Ascending aorta (tissue), 2 donors: ENCODE data around the gene SC5D. TPM values are rescaled to one million over a fixed set of nuclear protein-coding genes. Genes with fewer than 3 reads are reported as not detected.

ENCODE experiments used
- DNase-seq, 2 donors: peaks; one replicate each; pipeline ENCODE4 v3.0.0-alpha.2; 2019; ENCODE audit warnings: low spot score in 2 of 2
- H3K27ac ChIP-seq, 2 donors: fragments of 200-600 bp; sonication (generic); one replicate each; pipeline ENCODE4 v1.5.1; 2016 to 2017; ENCODE audit warnings: mild to moderate bottlenecking in 1 of 2
- H3K27me3 ChIP-seq: fragments of 200-600 bp; sonication (generic); one replicate; pipeline ENCODE4 v1.5.1; 2017
- H3K36me3 ChIP-seq, 2 donors: fragments of 200-600 bp; sonication (generic); one replicate each; pipeline ENCODE4 v1.5.1; 2016
- H3K4me1 ChIP-seq, 2 donors: fragments of 200-600 bp; sonication (generic); one replicate each; pipeline ENCODE4 v1.5.1; 2016 to 2017; ENCODE audit warnings: mild to moderate bottlenecking in 1 of 2
- H3K4me3 ChIP-seq, 2 donors: fragments of 200-600 bp; sonication (generic); one replicate each; pipeline ENCODE4 v1.5.1; 2016 to 2017; ENCODE audit warnings: mild to moderate bottlenecking in 1 of 2
- H3K9me3 ChIP-seq, 2 donors: fragments of 200-600 bp; sonication (generic); one replicate each; pipeline ENCODE4 v1.5.1; 2016
- CTCF ChIP-seq, 3 experiments: fragments of 200-600 bp in 2 of 3; fragments of 450-650 bp in 1 of 3; sonication (generic) in 2 of 3; IDR thresholded peaks; one replicate each; pipeline ENCODE4 v1.5.1; 2016 to 2019; ENCODE audit warnings: antibody characterized with exemption in 3 of 3, mild to moderate bottlenecking in 1 of 3, moderate library complexity in 1 of 3
- intact Hi-C: fragments of 100-400 bp; cut with DNase I; formaldehyde crosslinking; loops from one replicate; pipeline ENCODE4 v1.15.1; 2023
- total RNA-seq: library from RNA; depleted of rRNA; stranded (reverse); fragments of >200 nt; gene quantifications from one replicate; pipeline ENCODE4 v1.1.0, GENCODE V29; 2016

Gene SC5D
- total RNA-seq, 1 donor from 2014 or later: 18.8 TPM

- DNase-seq: no peak
- no peak for TF ChIP-seq CTCF (IDR thresholded peaks at IDR 0.05)
- no peak overlapping the region for H3K27ac ChIP-seq
- H3K4me1 ChIP-seq: no peaks in the 10 kb centered on the region
- H3K36me3 ChIP-seq: no peaks in the 10 kb centered on the region
- H3K27me3 ChIP-seq: no peaks in the 10 kb centered on the region
- no peaks in the 10 kb centered on the region for H3K9me3 ChIP-seq
- H3K4me3 ChIP-seq: no peak overlapping the region
- intact Hi-C loops: no loop called here
Observed at GRCh38 chr11:121351083-121351630, 58.6 kb downstream of the SC5D start.

- no peak for DNase-seq
- Histone ChIP-seq H3K4me1 (no peaks in the 10 kb centered on the region), H3K27ac (no peak overlapping the region), H3K36me3 (no peaks in the 10 kb centered on the region), H3K4me3 (no peak overlapping the region), H3K9me3 (no peaks in the 10 kb centered on the region), H3K27me3 (no peaks in the 10 kb centered on the region)
- intact Hi-C loops: no loop called here
- TF ChIP-seq CTCF (IDR thresholded peaks at IDR 0.05): no peak
Observed at GRCh38 chr11:121352251-121352891, 59.8 kb downstream of the SC5D start.

GRCh38 chr11:121354192-121354591, 61.6 kb downstream of the SC5D start:
- Histone ChIP-seq H3K27me3 (no peaks in the 10 kb centered on the region), H3K27ac (no peak overlapping the region), H3K4me1 (no peaks in the 10 kb centered on the region), H3K36me3 (no peaks in the 10 kb centered on the region), H3K9me3 (no peaks in the 10 kb centered on the region), H3K4me3 (no peak overlapping the region)
- intact Hi-C loops: no loop called here
- TF ChIP-seq CTCF (IDR thresholded peaks at IDR 0.05): no peak
- DNase-seq: no peak

- no peak for TF ChIP-seq CTCF (IDR thresholded peaks at IDR 0.05)
- H3K27ac ChIP-seq: no peak overlapping the region
- no peak overlapping the region for H3K4me3 ChIP-seq
- intact Hi-C loops: no loop called here
- no peak for DNase-seq
- no peaks in the 10 kb centered on the region for H3K36me3 ChIP-seq
- no peaks in the 10 kb centered on the region for H3K27me3 ChIP-seq
- H3K4me1 ChIP-seq: no peaks in the 10 kb centered on the region
- H3K9me3 ChIP-seq: no peaks in the 10 kb centered on the region
Observed at GRCh38 chr11:121356357-121356756, 63.8 kb downstream of the SC5D start.

Other genes starting within 250 kb of the SC5D start
- gene TECTA, start 191.5 kb upstream of the SC5D start, total RNA-seq: not detected
- 10.5 TPM for gene SORL1, start 159.5 kb downstream of the SC5D start, total RNA-seq